Stimulated activated CD4-positive, alpha-beta T cell treated with anti-CD3 and anti-CD28 coated beads, Interleukin-12 subunit alpha, Interleukin-12 subunit beta, amount 100 ng/mL, for 48 hours (primary cell): ENCODE results near the gene FAM185A.
"Not testable (repeated sequence)": the region's sequence is repeated elsewhere in the genome, so short reads cannot be mapped to it uniquely, and the experiment has no call there.

Source experiments
- DNase-seq, 3 donors: peaks; one replicate each; pipeline ENCODE4 v3.0.0-alpha.2; 2020; ENCODE audit warnings: low read depth in 2 of 3, low spot score in 1 of 3

Gene FAM185A

DNA sequence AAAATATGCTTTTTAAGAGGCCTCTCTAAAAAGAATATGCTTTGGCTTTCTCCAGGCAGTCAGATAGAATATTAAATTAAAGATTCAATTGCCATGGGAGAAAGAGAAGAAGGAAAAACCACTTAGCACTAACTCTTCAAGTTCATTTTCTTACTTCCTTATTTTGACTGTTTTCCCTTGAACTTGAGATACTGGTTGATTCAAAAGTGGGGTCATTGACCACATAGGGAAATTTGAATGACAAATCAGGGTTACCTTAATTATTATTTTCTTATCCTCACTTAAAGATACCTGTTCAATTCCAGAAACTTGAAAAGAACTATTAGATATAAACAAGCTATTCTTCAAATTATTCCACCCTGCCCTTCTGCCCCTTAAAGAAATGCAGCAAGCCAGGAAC lies 27.4 kb downstream of the FAM185A start:
- not testable (repeated sequence) for DNase-seq

DNA sequence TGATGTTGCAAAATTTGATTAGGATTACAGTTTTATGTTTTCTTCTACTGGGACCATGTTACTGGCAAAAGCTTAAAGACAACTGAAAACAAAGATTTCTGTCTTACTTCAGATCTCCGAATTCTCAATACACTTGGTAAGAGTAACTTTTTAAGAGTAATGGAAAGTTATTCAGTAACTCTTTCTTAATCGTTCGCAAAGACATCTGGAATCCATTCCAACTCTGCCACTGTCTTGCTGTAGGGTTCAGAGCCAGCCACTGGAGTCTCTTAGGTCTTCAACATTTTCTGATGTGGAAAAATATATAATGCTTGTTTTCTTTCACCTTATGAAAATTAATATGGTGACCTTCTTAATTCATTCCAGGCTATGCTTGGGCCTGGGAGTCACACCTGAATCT lies 29.9 kb downstream of the FAM185A start:
- DNase-seq: not testable (repeated sequence)

DNA sequence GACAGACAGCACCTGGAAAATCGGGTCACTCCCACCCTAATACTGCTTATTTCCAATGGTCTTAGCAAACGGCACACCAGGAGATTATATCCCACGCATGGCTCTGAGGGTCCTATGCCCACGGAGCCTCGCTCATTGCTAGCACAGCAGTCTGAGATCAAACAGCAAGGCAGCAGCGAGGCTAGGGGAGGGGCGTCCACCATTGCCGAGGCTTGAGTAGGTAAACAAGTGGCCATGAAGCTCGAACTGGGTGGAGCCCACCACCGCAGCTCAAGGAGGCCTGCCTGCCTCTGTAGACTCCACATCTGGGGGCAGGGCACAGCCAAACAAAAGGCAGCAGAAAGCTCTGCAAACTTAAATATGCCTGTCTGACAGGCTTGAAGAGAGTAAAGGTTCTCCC lies 32.1 kb downstream of the FAM185A start:
- DNase-seq: not testable (repeated sequence)

DNA sequence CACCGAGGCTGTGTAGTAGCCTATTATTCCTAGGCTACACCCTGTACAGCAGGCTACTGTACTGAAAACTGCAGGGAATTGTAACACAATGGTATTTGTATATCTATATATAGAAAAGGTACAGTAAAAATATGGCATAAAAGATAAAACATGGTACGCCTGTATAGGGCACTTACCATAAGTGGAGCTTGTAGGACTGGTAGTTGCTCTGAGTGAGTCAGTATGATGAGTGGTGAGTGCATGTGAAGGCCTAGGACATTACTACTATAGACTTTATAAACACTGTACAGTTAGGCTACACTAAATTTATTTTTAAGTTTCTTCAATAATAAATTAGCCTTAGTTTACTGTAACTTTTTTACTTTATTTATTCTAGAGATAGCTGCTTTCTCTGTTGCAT lies 40.0 kb downstream of the FAM185A start:
- DNase-seq: not testable (repeated sequence)

DNA sequence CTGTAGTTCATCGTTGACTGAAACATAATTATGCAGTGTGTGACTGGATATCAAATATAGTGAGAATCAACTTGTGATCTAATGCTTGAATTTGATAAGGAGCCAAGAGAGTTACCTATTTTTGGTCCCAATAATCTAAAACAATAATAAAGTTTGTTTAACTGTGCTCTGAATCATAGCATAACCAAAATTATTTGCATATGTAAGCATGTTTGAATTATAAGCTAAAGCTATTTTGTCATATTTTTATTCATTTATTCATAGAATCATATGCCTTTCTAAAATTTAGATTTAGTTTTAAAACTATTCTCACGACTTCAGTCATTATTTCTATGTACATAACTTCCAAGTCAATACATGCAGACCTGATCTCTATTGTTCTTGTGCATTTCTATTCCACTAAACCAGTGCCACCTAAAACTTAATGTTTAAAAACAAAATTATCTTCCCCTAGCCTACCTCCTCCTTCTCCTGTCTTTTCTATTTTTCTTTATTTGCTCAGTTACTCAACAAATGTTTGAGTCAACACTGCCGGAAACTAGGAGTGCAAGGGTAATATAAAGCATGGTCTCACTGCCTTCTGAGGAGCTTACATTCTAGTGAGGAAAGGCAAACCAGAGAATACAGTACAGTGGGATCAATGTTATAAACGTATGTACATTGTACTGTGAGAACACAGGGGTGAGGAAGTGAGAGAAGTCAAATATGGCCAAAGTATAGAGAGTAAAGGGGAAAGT lies 41.7 kb downstream of the FAM185A start:
- not testable (repeated sequence) for DNase-seq

DNA sequence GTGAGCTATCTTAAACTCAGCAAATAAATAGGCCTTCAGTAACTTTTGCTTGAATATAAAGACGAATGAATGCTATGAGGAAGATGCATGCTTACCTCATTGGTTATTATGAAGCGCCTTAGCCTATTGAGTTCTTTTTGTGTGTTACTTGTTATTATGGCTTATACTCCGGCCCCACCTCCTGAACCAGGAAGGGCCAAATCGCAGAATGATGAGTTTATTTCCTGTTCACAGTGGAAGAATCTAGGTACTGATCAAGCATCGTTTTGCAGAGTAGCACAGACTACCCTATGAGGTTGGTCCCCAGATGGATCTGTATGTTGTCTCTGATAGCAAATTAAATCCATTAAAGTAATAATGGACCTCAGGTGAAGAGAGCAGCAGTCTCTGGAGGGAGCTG lies 42.6 kb downstream of the FAM185A start:
- not testable (repeated sequence) for DNase-seq

DNA sequence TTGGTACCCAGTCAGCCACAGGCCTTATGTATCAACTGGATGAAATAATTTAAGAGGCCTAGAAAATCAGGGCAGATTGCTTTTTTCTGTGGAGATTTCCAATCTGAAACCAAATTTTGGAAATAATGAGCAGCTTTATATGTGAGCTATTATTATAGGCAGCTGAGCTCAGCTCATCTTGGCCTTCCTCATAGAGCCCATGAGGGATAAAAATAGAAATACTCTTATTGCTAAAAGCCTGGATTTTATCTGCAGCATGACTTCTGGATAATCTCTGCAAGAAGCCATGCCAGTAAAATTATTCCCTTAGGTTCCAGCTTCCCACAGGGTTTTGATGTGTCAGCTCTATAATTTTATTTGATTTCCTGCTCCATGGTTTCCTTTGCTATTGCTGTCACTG lies 43.0 kb downstream of the FAM185A start:
- not testable (repeated sequence) for DNase-seq

DNA sequence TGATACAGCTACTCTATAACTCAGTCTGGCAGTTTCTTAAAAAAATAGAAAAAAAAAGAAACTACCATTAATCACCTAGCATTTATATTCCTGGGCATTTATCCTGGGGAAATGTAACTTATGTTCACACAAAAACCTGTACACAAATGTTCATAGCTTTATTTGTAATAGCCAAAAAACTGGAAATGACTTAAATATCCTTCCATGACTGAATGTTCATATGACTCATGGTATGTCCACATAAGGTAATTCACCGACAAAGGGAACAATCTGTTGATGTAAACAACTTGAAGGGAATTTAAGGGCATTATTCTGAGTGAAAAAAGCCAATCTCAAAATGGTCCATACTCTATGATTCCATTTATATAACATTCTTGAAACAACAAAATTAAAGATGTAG lies 45.8 kb downstream of the FAM185A start:
- not testable (repeated sequence) for DNase-seq

DNA sequence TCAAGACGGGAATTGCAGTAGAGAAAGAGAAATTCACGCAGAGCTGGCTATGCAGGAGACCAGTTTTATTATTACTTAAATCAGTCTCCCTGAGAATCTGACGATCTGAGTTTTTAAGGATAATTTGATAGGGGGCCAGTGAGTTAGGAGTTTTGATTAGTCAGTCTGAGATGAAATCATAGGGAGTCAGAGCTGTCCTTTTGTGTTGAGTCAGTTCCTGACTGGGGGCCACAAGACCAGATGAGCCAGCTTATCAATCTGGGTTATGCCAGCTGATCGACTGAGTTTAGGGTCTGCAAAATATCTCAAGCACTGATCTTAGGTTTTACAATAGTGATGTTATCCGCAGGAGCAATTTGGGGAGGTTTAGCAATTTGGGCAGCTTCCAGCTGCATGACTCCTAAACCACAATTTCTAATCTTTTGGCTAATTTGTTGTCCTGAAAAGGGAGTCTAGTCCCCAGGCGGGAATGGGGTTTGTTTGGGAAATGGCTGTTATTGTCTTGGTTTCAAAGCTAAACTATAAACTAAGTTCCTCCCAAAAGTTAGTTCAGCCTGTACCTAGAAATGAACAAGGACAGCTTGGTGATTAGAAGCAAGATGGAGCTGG lies 47.3 kb downstream of the FAM185A start:
- DNase-seq: not testable (repeated sequence)

DNA sequence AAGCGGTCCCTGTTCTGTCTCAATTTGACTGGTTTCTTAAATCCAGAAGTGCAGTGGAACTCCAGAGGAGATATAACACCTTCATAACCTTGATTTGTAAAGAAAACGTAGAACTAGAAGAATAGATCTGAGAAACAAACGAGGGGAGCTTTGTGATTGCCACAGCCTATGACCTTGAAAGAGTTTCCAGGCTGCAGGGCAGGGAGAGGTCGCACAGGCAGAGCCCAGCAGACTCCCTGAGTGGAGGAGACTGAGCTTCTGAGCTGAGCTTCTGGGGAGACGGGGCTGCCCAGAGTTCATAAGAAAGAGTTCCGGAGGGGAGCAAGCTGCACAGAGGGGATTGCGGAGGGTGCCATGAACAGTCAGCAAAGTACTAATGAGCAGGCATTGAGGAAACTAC lies 57.8 kb downstream of the FAM185A start:
- no peak for DNase-seq

DNA sequence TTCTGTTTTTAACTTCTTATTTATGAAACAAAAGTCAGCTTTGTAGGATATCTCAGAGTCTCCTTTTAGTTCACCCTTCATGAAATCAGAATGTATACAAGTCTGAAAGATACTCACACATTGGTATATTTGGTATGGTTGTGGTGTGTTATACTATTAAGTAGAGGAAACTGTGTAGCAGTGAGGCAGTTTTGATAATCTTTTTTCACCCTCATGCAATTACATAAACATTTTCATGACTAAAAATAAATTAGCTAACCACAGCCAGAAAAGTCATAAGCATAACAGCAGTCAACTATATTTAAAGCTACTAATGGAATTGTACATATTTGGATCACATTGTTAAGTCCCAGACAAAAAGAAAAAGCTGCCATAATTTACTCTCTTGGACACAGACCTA lies 62.1 kb downstream of the FAM185A start:
- no peak for DNase-seq

DNA sequence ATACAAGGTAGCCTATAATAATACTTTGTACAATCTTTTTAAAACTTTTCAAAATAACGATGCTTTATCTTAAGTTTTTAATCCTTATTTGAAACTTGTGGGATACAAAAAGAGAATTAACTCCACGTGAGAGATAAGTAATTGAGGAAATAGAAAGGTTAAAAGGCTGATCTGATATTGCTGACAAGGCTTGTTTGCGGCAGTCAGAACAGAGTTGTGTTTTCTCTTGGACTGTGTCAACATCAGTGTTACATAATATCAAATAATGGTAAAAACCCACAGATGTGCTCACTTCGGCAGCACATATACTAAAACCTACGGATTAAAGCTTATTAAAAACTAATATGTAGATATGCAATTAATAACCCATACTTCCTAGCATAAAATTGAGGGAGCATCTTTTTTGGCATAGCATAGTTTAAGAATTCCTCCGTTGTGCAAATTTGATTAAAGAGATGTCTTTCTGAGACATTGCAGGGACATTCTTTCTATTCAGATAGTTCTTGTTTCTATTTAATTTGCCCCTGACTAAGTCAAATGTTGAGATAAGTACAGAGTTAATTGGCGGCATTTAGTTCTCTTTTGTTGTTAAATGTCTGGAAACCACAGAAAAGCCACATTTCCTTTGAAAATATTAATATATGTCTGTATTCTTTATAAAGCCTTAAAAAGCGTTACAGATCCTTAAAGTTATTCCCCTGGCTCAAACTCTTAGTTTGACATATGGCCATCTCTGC lies 63.3 kb downstream of the FAM185A start:
- no peak for DNase-seq

DNA sequence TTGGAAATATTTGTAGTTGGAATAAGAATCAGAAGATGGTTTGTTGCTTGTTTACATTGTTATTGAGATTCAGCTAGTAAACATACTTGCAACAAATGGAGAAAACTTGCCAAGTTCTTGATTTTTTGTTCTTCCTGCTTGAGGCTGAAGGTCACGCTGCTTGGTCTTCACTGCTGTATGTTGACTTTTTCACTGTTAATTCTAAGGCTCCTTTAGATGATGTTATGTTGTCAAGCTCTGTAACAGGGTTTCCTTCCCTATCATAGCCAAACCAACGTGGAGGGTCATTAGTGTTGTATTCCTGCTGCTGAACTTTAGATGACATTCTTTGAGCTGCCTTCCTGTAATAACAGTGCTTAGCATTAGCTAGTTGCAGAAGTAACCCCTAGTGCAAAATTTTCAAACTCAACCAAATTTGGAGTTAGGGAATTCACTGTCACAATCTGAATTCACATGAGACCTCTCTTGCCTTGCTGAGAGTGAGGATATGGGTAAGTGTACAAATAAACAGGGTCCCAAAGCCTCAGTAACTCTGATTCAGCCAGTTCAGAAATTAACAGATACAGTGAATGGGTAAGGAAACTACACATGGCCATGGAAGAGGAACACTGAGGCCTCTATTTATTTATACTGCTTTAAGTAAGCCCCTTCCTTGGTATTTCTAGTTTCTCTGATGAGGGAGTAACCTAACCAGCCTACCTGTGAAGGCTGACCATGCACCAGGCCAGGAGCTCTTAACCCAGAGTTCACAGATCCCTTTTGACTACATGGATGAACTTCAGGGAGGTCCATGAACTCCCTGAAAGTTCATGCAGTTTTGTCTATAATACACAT lies 64.6 kb downstream of the FAM185A start:
- no peak for DNase-seq

DNA sequence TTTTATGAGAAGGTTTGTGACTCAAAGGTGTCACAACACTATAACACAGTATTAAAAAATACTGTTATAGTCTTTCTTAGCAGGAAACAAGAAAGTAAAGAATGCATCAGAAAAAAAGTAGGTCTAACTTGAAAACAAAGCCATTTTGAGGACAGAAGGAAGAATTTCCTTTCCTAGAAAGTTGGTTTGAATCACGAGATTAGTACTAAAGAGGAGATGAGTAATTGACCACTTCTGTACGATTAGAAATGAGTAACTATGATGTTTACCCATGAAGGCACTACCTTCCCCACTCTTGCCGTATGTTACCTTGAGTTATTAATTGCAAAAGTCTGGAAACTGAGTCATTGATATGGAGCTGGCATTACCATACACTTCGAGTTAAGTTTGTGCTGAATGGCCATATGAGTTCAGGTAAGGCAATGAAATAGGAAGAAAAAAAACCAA lies 65.2 kb downstream of the FAM185A start:
- no peak for DNase-seq

DNA sequence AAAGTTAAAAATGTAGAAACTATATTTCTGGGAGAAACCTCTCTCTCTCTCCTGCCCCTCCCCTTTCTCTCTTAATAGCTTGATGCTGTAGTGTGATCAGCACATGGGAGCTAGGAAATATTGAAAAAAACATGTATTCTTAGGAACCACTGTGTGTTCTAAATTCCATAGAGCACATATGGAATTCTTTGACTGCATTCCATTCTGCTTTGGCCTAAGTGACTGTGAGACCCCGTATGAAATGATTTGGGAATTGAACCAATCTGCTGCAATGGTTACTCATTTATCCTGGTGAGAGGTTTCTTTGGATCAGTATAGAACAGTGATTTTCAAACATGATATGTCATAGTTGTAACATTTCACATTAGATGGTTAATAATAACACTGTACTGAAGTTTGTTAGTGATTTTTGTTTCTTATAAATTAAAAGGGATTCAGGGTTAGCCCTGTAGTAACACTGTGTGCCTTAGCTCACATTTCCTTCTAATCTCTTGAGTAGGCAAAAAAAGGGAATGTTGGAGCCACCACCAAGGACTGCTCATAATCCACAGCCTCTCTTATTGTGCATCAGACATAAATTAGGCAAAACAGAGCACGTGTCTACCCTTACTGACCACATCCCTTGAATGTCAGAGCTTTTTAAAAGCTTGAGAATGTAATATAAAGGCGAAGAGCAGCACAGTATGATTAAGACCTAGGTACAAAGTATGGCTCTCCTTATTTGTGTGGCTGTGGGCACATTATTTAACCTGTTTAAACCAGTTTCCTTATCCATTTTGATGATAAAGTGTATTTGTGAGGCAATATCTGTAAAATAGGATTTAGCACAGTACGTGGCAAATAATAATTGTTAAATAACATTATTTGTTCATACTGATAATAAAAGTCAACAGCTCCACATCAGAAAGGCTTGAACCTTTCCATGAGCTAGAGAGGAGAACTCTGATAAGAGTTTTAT lies 69.1 kb downstream of the FAM185A start:
- no peak for DNase-seq

DNA sequence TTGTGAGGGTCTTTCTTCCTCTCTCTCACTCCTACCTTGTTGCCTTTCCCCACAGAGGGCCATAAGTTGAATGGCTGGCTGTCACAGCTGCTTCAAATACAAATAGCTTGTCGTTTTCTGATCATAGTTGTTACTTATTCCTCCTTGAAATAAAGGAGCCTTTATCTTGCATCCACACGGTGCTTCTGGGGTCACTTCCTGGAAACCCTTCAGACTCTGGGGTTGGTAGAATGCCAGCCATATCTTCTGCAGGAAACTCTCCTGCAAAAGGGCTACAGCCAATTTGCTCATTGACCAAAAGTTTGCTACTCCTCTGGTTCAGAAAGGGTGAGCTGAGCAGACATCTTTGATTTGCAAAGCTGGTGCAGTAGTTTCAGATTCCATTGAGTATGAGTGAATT lies 70.4 kb downstream of the FAM185A start:
- DNase-seq: no peak

DNA sequence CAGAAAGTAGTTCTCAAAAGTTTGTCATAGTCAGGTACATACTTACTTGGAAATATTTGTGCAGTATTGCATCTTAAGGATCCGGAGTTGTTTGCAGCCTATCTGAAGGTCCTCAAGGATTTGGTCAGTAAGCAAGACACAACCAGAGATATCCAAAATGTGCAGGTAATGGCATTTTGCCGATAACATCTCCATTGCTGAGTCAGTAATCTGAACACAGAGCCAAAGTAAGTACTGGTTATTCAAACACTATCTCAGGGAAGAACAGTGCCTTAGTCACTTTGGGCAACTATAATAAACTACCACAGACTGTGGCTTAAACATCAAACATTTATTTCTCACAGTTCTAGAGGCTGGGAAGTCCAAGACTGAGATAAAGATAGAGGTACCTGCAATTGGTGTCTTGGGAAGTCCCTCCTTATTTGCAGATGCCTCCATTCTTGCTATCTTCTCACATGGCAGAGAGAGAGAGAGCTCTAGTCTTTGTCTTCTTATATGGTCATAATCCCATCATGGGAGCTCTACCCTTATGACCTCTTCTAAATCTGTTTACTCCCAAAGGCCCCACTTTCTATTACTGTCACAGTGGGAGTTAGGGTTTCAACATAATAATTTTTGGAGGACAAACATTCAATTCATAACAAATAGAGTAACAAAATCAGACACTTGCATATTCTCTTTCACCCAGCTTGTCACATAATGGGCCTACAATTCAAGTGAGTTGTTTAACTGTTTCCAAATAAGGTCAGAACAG lies 73.4 kb downstream of the FAM185A start:
- DNase-seq: no peak

DNA sequence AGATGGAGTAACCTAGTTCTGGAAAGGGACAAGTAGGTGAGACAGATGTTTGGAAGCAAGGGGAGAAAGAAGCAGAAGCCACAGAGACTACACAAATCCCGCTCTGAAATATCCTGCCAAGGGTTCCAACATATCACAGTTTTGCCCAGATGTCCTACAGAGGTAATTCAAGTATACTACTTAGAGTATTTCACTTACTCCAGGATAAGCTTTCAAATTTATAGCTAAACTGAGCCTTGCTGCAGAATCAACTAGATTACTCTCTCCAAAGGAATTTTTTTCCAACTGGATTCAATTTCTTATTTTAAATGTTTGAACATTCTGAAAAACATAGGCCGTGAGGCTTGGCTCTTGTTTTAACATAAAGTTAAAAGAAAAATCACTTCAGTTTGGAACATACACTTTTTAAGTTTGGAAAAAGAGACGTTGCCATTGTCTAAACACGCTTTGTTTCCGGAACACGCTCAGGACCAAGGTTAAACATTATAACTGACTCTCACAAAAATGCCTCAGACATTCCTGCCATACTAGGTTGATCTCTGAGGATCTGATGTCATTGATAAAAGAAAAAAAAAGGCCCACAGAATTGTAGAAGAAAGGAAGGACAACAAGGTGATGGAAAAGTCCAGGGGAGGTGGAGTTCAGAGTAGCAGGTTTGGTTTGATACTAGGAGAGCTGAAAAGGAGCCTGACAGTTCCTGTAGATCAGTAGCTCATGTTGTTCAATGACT lies 74.8 kb downstream of the FAM185A start:
- no peak for DNase-seq

DNA sequence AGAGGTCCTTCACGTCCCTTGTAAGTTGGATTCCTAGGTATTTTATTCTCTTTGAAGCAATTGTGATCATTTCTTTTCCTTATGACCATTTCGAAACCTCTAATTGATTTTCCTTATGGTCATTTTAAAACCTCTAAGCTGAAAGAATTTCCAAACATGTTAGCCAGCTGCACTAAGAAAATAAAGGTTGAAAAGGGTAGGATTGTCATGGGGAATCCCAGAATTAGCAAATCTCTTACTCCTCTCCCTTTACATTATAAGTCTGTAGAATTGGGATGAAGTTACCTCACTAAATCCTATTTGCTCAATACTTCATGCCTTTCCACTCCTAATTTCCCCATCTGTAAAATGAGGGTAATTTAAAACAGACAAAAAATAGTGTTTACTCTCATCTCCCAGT lies 79.5 kb downstream of the FAM185A start:
- DNase-seq: no peak
